ENCODE measurements around the gene SMYD4.

DNA sequence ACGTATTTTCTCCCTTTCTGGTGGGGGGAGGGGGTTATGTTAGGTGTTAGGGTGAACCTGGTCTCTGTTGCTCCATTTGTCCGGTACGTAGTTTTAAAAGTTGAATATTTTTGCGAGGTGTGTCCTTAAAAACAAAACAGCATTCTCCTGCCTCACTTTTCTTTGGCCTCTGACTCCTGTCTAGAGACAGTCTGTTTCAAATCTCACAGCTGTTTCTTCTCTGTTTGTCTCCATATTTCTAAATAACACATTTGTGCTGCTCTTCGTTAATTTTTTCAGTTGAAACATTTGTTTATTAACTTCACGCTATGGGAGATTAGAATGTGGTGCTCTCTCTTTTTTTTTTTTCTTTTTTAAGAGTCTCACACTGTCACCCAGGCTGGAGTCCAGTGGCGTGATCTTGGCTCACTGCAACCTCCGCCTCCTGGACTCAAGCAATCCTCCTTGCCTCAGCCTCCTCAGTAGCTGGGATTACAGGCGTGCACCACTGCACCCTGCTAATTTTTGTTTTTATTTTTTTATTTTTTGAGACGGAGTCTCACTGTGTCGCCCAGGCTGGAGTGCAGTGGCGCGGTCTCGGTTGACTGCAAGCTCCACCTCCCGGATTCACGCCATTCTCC lies 31.8 kb upstream of the SMYD4 start:
- TF ChIP-seq, protein P1, sequence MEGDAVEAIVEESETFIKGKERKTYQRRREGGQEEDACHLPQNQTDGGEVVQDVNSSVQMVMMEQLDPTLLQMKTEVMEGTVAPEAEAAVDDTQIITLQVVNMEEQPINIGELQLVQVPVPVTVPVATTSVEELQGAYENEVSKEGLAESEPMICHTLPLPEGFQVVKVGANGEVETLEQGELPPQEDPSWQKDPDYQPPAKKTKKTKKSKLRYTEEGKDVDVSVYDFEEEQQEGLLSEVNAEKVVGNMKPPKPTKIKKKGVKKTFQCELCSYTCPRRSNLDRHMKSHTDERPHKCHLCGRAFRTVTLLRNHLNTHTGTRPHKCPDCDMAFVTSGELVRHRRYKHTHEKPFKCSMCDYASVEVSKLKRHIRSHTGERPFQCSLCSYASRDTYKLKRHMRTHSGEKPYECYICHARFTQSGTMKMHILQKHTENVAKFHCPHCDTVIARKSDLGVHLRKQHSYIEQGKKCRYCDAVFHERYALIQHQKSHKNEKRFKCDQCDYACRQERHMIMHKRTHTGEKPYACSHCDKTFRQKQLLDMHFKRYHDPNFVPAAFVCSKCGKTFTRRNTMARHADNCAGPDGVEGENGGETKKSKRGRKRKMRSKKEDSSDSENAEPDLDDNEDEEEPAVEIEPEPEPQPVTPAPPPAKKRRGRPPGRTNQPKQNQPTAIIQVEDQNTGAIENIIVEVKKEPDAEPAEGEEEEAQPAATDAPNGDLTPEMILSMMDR (IDR thresholded peaks at IDR 0.05; ENCODE audit: low read depth, low read length): no peak
- TF ChIP-seq POLR2A (IDR thresholded peaks at IDR 0.05; ENCODE audit: extremely low read depth, insufficient read length): no peak
- TF ChIP-seq, protein P2, sequence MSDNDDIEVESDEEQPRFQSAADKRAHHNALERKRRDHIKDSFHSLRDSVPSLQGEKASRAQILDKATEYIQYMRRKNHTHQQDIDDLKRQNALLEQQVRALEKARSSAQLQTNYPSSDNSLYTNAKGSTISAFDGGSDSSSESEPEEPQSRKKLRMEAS (IDR thresholded peaks at IDR 0.05; ENCODE audit: low read depth, low read length): no peak

All from NB4 (cell line).